Measurements from ENCODE around the gene B3GLCT. TPM values are rescaled to one million over a fixed set of nuclear protein-coding genes. Genes with fewer than 3 reads are reported as not detected.

The B3GLCT gene
- total RNA-seq: 10.7 to 14.4 TPM (median 12.7 TPM) in 3 replicates
- long read RNA-seq, full-length matches to known transcripts: 65 of 85 reads
- long read RNA-seq, partial matches to known transcripts: 0 of 85 reads
- long read RNA-seq, other reads (novel, unspliced or antisense): 20 of 85 reads

GRCh38 chr13:31199849-31200636 is at the start of gene B3GLCT:
Gene B3GLCT (plus strand): TSS chr13:31199975. CDS start chr13:31200085, 110 bp downstream.
- Mint-ChIP-seq H3K27ac (ENCODE audit: unreplicated experiment) (peak within 1 kb of the TSS; percentile 68), H3K4me3 (ENCODE audit: unreplicated experiment) (peak within 1 kb of the TSS; percentile 76), H3K9me3 (ENCODE audit: low read depth) (no peaks in the 10 kb centered on the region)

GRCh38 chr13:31150315-31150985 is 49.3 kb upstream of the B3GLCT start:
- Mint-ChIP-seq H3K36me3 (ENCODE audit: low read depth) (peaks cover 45% of the 10 kb centered on the region), H3K27me3 (ENCODE audit: low read depth) (no peaks in the 10 kb centered on the region), H3K4me1 (ENCODE audit: low read depth) (peaks cover 8% of the 10 kb centered on the region), H3K27ac (ENCODE audit: unreplicated experiment) (no peak overlapping the region), H3K4me3 (ENCODE audit: unreplicated experiment) (no peak overlapping the region), H3K9me3 (ENCODE audit: low read depth) (no peaks in the 10 kb centered on the region)
- no peak for DNase-seq (ENCODE audit: low spot score)
- TF ChIP-seq CTCF (IDR thresholded peaks at IDR 0.05): no peak

More at GRCh38 chr13:31199849-31200636, at the start of gene B3GLCT:
- Mint-ChIP-seq H3K27me3 (ENCODE audit: low read depth) (no peaks in the 10 kb centered on the region), H3K4me1 (ENCODE audit: low read depth) (peaks cover 20% of the 10 kb centered on the region), H3K36me3 (ENCODE audit: low read depth) (no peaks in the 10 kb centered on the region)
- no peak for DNase-seq (ENCODE audit: low spot score)
- peak; percentile 85 for TF ChIP-seq CTCF (IDR thresholded peaks at IDR 0.05)

GRCh38 chr13:31151837-31152236 is 47.9 kb upstream of the B3GLCT start:
- TF ChIP-seq CTCF (IDR thresholded peaks at IDR 0.05): no peak
- no peak for DNase-seq (ENCODE audit: low spot score)
- Mint-ChIP-seq H3K4me1 (ENCODE audit: low read depth) (peaks cover 8% of the 10 kb centered on the region), H3K9me3 (ENCODE audit: low read depth) (no peaks in the 10 kb centered on the region), H3K27me3 (ENCODE audit: low read depth) (no peaks in the 10 kb centered on the region), H3K36me3 (ENCODE audit: low read depth) (peaks cover 46% of the 10 kb centered on the region), H3K4me3 (ENCODE audit: unreplicated experiment) (no peak overlapping the region), H3K27ac (ENCODE audit: unreplicated experiment) (no peak overlapping the region)

- H3K27me3 Mint-ChIP-seq (ENCODE audit: low read depth): no peaks in the 10 kb centered on the region
Observed at GRCh38 chr13:31154939-31155338, 44.8 kb upstream of the B3GLCT start.

More at GRCh38 chr13:31154939-31155338, 44.8 kb upstream of the B3GLCT start:
- H3K36me3 Mint-ChIP-seq (ENCODE audit: low read depth): peaks cover 35% of the 10 kb centered on the region
- H3K4me3 Mint-ChIP-seq (ENCODE audit: unreplicated experiment): no peak overlapping the region
- peaks cover 26% of the 10 kb centered on the region for H3K4me1 Mint-ChIP-seq (ENCODE audit: low read depth)
- no peaks in the 10 kb centered on the region for H3K9me3 Mint-ChIP-seq (ENCODE audit: low read depth)
- H3K27ac Mint-ChIP-seq (ENCODE audit: unreplicated experiment): peak overlapping the region; percentile 63
- DNase-seq (ENCODE audit: low spot score): no peak
- TF ChIP-seq CTCF (IDR thresholded peaks at IDR 0.05): no peak

All from chondrocyte (in vitro differentiated cells).